HG03378 (cell line): ENCODE data around the gene RSF1.
"Not testable (repeated sequence)": the region's sequence is repeated elsewhere in the genome, so short reads cannot be mapped to it uniquely, and the experiment has no call there.

Experiments used
- ATAC-seq: cut with Tn5 transposase; IDR thresholded peaks from one replicate; pipeline ENCODE4 v1.9.1; 2021; ENCODE audit warnings: mild to moderate bottlenecking, moderate library complexity; ENCODE audit not compliant: unreplicated experiment

The RSF1 gene

GRCh38 chr11:77820565-77821348 is at the start of gene RSF1, which contains the start of gene AAMDC:
RSF1 (minus strand) TSS chr11:77820722; CDS start chr11:77820714, 8 bp downstream.
AAMDC (plus strand) TSS chr11:77821144; CDS start chr11:77842497, 21,353 bp downstream.
- peak; percentile 86 for ATAC-seq

GRCh38 chr11:77868744-77869143 is 48.2 kb upstream of the RSF1 start:
- no peak for ATAC-seq

- no peak for ATAC-seq
Observed at GRCh38 chr11:77866336-77866735, 45.8 kb upstream of the RSF1 start.

GRCh38 chr11:77865805-77866204 is 45.3 kb upstream of the RSF1 start:
- no peak for ATAC-seq

GRCh38 chr11:77861444-77861843 is 40.9 kb upstream of the RSF1 start:
- not testable (repeated sequence) for ATAC-seq

- ATAC-seq: not testable (repeated sequence)
Observed at GRCh38 chr11:77857906-77858457, 37.5 kb upstream of the RSF1 start.

- no peak for ATAC-seq
Observed at GRCh38 chr11:77854838-77855237, 34.3 kb upstream of the RSF1 start.

GRCh38 chr11:77851503-77851902 is 31.0 kb upstream of the RSF1 start:
- no peak for ATAC-seq

- not testable (repeated sequence) for ATAC-seq
Observed at GRCh38 chr11:77843700-77844099, 23.2 kb upstream of the RSF1 start.

GRCh38 chr11:77842441-77843121 is 22.1 kb upstream of the RSF1 start:
- no peak for ATAC-seq

GRCh38 chr11:77833302-77833701 is 12.8 kb upstream of the RSF1 start:
- no peak for ATAC-seq

- ATAC-seq: no peak
Observed at GRCh38 chr11:77828926-77829325, 8.4 kb upstream of the RSF1 start.

- no peak for ATAC-seq
Observed at GRCh38 chr11:77823775-77824174, 3.3 kb upstream of the RSF1 start.

- not testable (repeated sequence) for ATAC-seq
Observed at GRCh38 chr11:77822126-77822525, 1.6 kb upstream of the RSF1 start.

GRCh38 chr11:77821349-77821851 is 878 bp upstream of the RSF1 start:
- no peak for ATAC-seq

- peak; percentile 16 for ATAC-seq
Observed at GRCh38 chr11:77819921-77820564, 479 bp downstream of the RSF1 start.

GRCh38 chr11:77819411-77819920 is 1.1 kb downstream of the RSF1 start:
- peak; percentile 54 for ATAC-seq

- ATAC-seq: no peak
Observed at GRCh38 chr11:77815459-77815858, 5.1 kb downstream of the RSF1 start.

- no peak for ATAC-seq
Observed at GRCh38 chr11:77814848-77815247, 5.7 kb downstream of the RSF1 start.

GRCh38 chr11:77813256-77813655 is 7.3 kb downstream of the RSF1 start:
- ATAC-seq: no peak

GRCh38 chr11:77806993-77807392 is 13.5 kb downstream of the RSF1 start:
- no peak for ATAC-seq
